SK-N-SH (cell line): ENCODE results near the gene ACER2.
"Not testable (repeated sequence)": the region's sequence is repeated elsewhere in the genome, so short reads cannot be mapped to it uniquely, and the experiment has no call there.

ENCODE experiments used
- MEF2A ChIP-seq: IDR thresholded peaks from 2 replicates; pipeline ENCODE4 v1.4.0; 2012; ENCODE audit warnings: low read depth, borderline replicate concordance
- SIN3A ChIP-seq: IDR thresholded peaks from 2 replicates; pipeline ENCODE4 v1.6.1; 2012; ENCODE audit warnings: low read depth, mild to moderate bottlenecking, low read length, moderate library complexity, borderline replicate concordance

- TF ChIP-seq SIN3A, MEF2A: not testable (repeated sequence)
Observed at GRCh38 chr9:19389539-19389938, 19.3 kb upstream of the ACER2 start.
